Left kidney (tissue), 8 donors: ENCODE data around the gene SLC25A6. TPM values are rescaled to one million over a fixed set of nuclear protein-coding genes. Genes with fewer than 3 reads are reported as not detected.
"Not testable (repeated sequence)": the region's sequence is repeated elsewhere in the genome, so short reads cannot be mapped to it uniquely, and the experiment has no call there.

Experiments used
- DNase-seq: peaks from one replicate; pipeline ENCODE4 v3.0.0-alpha.2; 2013
- long read RNA-seq, 8 donors: transcript quantifications; one replicate each; lab custom pipeline, GENCODE V29; 2026
- polyA plus RNA-seq: library from polyadenylated mRNA; unstranded; fragments of 120-200 nt; gene quantifications from one replicate; pipeline ENCODE4 v1.2.1, GENCODE V29; 2013; ENCODE audit not compliant: insufficient read length

Gene SLC25A6
- 438 TPM for polyA plus RNA-seq
- long read RNA-seq, donor 1, transcript SLC25A6-201 (4 exons, 2,062 nt), result major isoform, 611 of 823 reads
- long read RNA-seq, donor 1, partial matches to known transcripts, result 191 of 823 reads
- long read RNA-seq, donor 1, other reads (novel, unspliced or antisense), result 20 of 823 reads
- long read RNA-seq, donor 2, transcript SLC25A6-201 (4 exons, 2,062 nt), result major isoform, 479 of 578 reads
- long read RNA-seq, donor 2, partial matches to known transcripts, result 94 of 578 reads
- long read RNA-seq, donor 2, other reads (novel, unspliced or antisense), result 5 of 578 reads
- long read RNA-seq, donor 3, transcript SLC25A6-201 (4 exons, 2,062 nt), result major isoform, 436 of 581 reads
- long read RNA-seq, donor 3, partial matches to known transcripts, result 145 of 581 reads
- long read RNA-seq, donor 3, other reads (novel, unspliced or antisense), result 0 of 581 reads
- long read RNA-seq, donor 4, transcript SLC25A6-201 (4 exons, 2,062 nt), result major isoform, 38 of 69 reads
- long read RNA-seq, donor 4, partial matches to known transcripts, result 31 of 69 reads
- long read RNA-seq, donor 4, other reads (novel, unspliced or antisense), result 0 of 69 reads
- long read RNA-seq, donor 5, transcript SLC25A6-201 (4 exons, 2,062 nt), result major isoform, 876 of 1,105 reads
- long read RNA-seq, donor 5, partial matches to known transcripts, result 199 of 1,105 reads
- long read RNA-seq, donor 5, other reads (novel, unspliced or antisense), result 30 of 1,105 reads
- long read RNA-seq, donor 6, transcript SLC25A6-201 (4 exons, 2,062 nt), result major isoform, 563 of 744 reads
- long read RNA-seq, donor 6, partial matches to known transcripts, result 166 of 744 reads
- long read RNA-seq, donor 6, other reads (novel, unspliced or antisense), result 15 of 744 reads
- long read RNA-seq, donor 7, transcript SLC25A6-201 (4 exons, 2,062 nt), result major isoform, 761 of 959 reads
- long read RNA-seq, donor 7, partial matches to known transcripts, result 166 of 959 reads
- long read RNA-seq, donor 7, other reads (novel, unspliced or antisense), result 32 of 959 reads
- long read RNA-seq, donor 8, transcript SLC25A6-201 (4 exons, 2,062 nt), result major isoform, 244 of 284 reads
- long read RNA-seq, donor 8, partial matches to known transcripts, result 40 of 284 reads
- long read RNA-seq, donor 8, other reads (novel, unspliced or antisense), result 0 of 284 reads

- peak; percentile 96 for DNase-seq
Measured at GRCh38 chrX:1391707-1392375, at the start of gene SLC25A6. Gene SLC25A6 (minus strand): TSS chrX:1392113. CDS start chrX:1392009, 104 bp downstream.

- no peak for DNase-seq
Measured at GRCh38 chrX:1440506-1440905, 48.6 kb upstream of the SLC25A6 start.

- no peak for DNase-seq
Measured at GRCh38 chrX:1435241-1435895, 43.5 kb upstream of the SLC25A6 start.

GRCh38 chrX:1434871-1435240, 42.9 kb upstream of the SLC25A6 start:
- no peak for DNase-seq

- no peak for DNase-seq
Measured at GRCh38 chrX:1433646-1434357, 41.9 kb upstream of the SLC25A6 start.

- DNase-seq, result no peak
Measured at GRCh38 chrX:1430451-1430850, 38.5 kb upstream of the SLC25A6 start.

- no peak for DNase-seq
Measured at GRCh38 chrX:1427756-1428155, 35.8 kb upstream of the SLC25A6 start.

- DNase-seq, result not testable (repeated sequence)
Measured at GRCh38 chrX:1426321-1426720, 34.4 kb upstream of the SLC25A6 start.

GRCh38 chrX:1425381-1425780, 33.5 kb upstream of the SLC25A6 start:
- no peak for DNase-seq

GRCh38 chrX:1424147-1424851, 32.4 kb upstream of the SLC25A6 start:
- DNase-seq, result no peak

- no peak for DNase-seq
Measured at GRCh38 chrX:1423215-1423614, 31.3 kb upstream of the SLC25A6 start.

GRCh38 chrX:1422135-1422465, 30.2 kb upstream of the SLC25A6 start:
- DNase-seq, result no peak

GRCh38 chrX:1421433-1422134, 29.7 kb upstream of the SLC25A6 start:
- no peak for DNase-seq

- no peak for DNase-seq
Measured at GRCh38 chrX:1420371-1420770, 28.5 kb upstream of the SLC25A6 start.

- DNase-seq, result no peak
Measured at GRCh38 chrX:1419545-1420355, 27.8 kb upstream of the SLC25A6 start.

GRCh38 chrX:1418901-1419544, 27.1 kb upstream of the SLC25A6 start:
- DNase-seq, result no peak

GRCh38 chrX:1417921-1418771, 26.2 kb upstream of the SLC25A6 start:
- DNase-seq, result no peak
